ENCODE data around the gene ILKAP. TPM values are rescaled to one million over a fixed set of nuclear protein-coding genes. Genes with fewer than 3 reads are reported as not detected.
A peak's percentile ranks its signal among the peaks of the same experiment; 100 is the strongest.

The ILKAP gene
- total and polyA plus RNA-seq, 7 experiments from 2014 or later = 40.6 to 126 (median 88.4) TPM

- no peak overlapping the region for H3K27ac Mint-ChIP-seq
- no peak for DNase-seq
- no peaks in the 10 kb centered on the region for H3K9me3 ChIP-seq (ENCODE audit: control insufficient read depth in 2 of 3, low read length in 3 of 3)
- CTCF ChIA-PET = no interaction called here
- peaks cover 10 to 13% (median 10%) of the 10 kb centered on the region in 5 donors for H3K27me3 Mint-ChIP-seq
- H3K9me3 Mint-ChIP-seq = no peaks in the 10 kb centered on the region
- POLR2A ChIA-PET = no interaction called here
- H3K4me1 Mint-ChIP-seq = peaks cover 0 to 8% (median 0%) of the 10 kb centered on the region in 7 donors
- H3K4me1 ChIP-seq (ENCODE audit: control insufficient read depth in 2 of 2, insufficient read depth in 2 of 2, low read length in 2 of 2) = no peaks in the 10 kb centered on the region
- no peak overlapping the region for H3K27ac ChIP-seq (ENCODE audit: low read depth, low read length)
- peaks cover 3 to 40% (median 18%) of the 10 kb centered on the region in 5 donors for H3K36me3 Mint-ChIP-seq
- no peaks in the 10 kb centered on the region for H3K27me3 ChIP-seq (ENCODE audit: control insufficient read depth in 2 of 2, insufficient read depth in 2 of 2, low read length in 2 of 2)
- intact Hi-C loops (cut with micrococcal nuclease) = no loop called here
- no peak overlapping the region for H3K4me3 ChIP-seq (ENCODE audit: low read length)
- ATAC-seq = no peak
- H3K36me3 ChIP-seq (ENCODE audit: control insufficient read depth in 2 of 3, insufficient read depth in 3 of 3, low read length in 3 of 3) = peaks cover 5 to 62% (median 15%) of the 10 kb centered on the region in 3 experiments
- no peak overlapping the region for H3K4me3 Mint-ChIP-seq
These were observed 34.3 kb downstream of the ILKAP start for GRCh38 chr2:238169048-238169707.

GRCh38 chr2:238168196-238169047 lies 35.1 kb downstream of the ILKAP start:
- Histone ChIP-seq H3K27me3 (ENCODE audit: control insufficient read depth in 2 of 2, insufficient read depth in 2 of 2, low read length in 2 of 2) (no peaks in the 10 kb centered on the region), H3K9me3 (ENCODE audit: control insufficient read depth in 2 of 3, low read length in 3 of 3) (no peaks in the 10 kb centered on the region), H3K4me1 (ENCODE audit: control insufficient read depth in 2 of 2, insufficient read depth in 2 of 2, low read length in 2 of 2) (no peaks in the 10 kb centered on the region), H3K36me3 (ENCODE audit: control insufficient read depth in 2 of 3, insufficient read depth in 3 of 3, low read length in 3 of 3) (peaks cover 5 to 55% (median 15%) of the 10 kb centered on the region in 3 experiments), H3K4me3 (ENCODE audit: low read length) (no peak overlapping the region), H3K27ac (ENCODE audit: low read depth, low read length) (no peak overlapping the region)
- Mint-ChIP-seq H3K27me3 (peaks cover 10 to 14% (median 11%) of the 10 kb centered on the region in 5 donors), H3K4me3 (no peak overlapping the region), H3K9me3 (no peaks in the 10 kb centered on the region), H3K36me3 (peaks cover 3 to 36% (median 17%) of the 10 kb centered on the region in 5 donors), H3K4me1 (peaks cover 0 to 8% (median 0%) of the 10 kb centered on the region in 7 donors), H3K27ac (no peak overlapping the region)
- ChIA-PET CTCF (no interaction called here), POLR2A (interaction anchor here (1.0 kb wide), 1 partner anchor 10 kb away, joined by 3 read pairs; no protein-coding TSS in a partner anchor)
- DNase-seq (no peak), ATAC-seq (no peak)
- intact Hi-C loops (cut with micrococcal nuclease) = no loop called here

GRCh38 chr2:238167761-238168160 lies 35.7 kb downstream of the ILKAP start:
- Histone ChIP-seq H3K27ac (ENCODE audit: low read depth, low read length) (no peak overlapping the region), H3K4me3 (ENCODE audit: low read length) (no peak overlapping the region), H3K4me1 (ENCODE audit: control insufficient read depth in 2 of 2, insufficient read depth in 2 of 2, low read length in 2 of 2) (no peaks in the 10 kb centered on the region), H3K9me3 (ENCODE audit: control insufficient read depth in 2 of 3, low read length in 3 of 3) (no peaks in the 10 kb centered on the region), H3K36me3 (ENCODE audit: control insufficient read depth in 2 of 3, insufficient read depth in 3 of 3, low read length in 3 of 3) (peaks cover 0 to 48% (median 15%) of the 10 kb centered on the region in 3 experiments), H3K27me3 (ENCODE audit: control insufficient read depth in 2 of 2, insufficient read depth in 2 of 2, low read length in 2 of 2) (no peaks in the 10 kb centered on the region)
- no peak for ATAC-seq
- peaks cover 0 to 8% (median 0%) of the 10 kb centered on the region in 7 donors for H3K4me1 Mint-ChIP-seq
- no peak for DNase-seq
- no peaks in the 10 kb centered on the region for H3K9me3 Mint-ChIP-seq
- POLR2A ChIA-PET = interaction anchor here (1.0 kb wide), 1 partner anchor 11 kb away, joined by 3 read pairs; no protein-coding TSS in a partner anchor
- intact Hi-C loops (cut with micrococcal nuclease) = no loop called here
- peaks cover 3 to 29% (median 12%) of the 10 kb centered on the region in 5 donors for H3K36me3 Mint-ChIP-seq
- no peak overlapping the region for H3K27ac Mint-ChIP-seq
- no peak overlapping the region for H3K4me3 Mint-ChIP-seq
- peaks cover 10 to 14% (median 11%) of the 10 kb centered on the region in 5 donors for H3K27me3 Mint-ChIP-seq
- CTCF ChIA-PET = no interaction called here

GRCh38 chr2:238167344-238167715 lies 36.2 kb downstream of the ILKAP start:
- Mint-ChIP-seq H3K9me3 (no peaks in the 10 kb centered on the region), H3K4me1 (peaks cover 0 to 8% (median 0%) of the 10 kb centered on the region in 7 donors), H3K4me3 (no peak overlapping the region), H3K27me3 (peaks cover 10 to 14% (median 11%) of the 10 kb centered on the region in 5 donors), H3K36me3 (peaks cover 2 to 25% (median 7%) of the 10 kb centered on the region in 5 donors), H3K27ac (no peak overlapping the region)
- no peak for ATAC-seq
- intact Hi-C loops (cut with micrococcal nuclease) = no loop called here
- no peak overlapping the region for H3K27ac ChIP-seq (ENCODE audit: low read depth, low read length)
- no peak for DNase-seq
- CTCF ChIA-PET = no interaction called here
- no peaks in the 10 kb centered on the region for H3K27me3 ChIP-seq (ENCODE audit: control insufficient read depth in 2 of 2, insufficient read depth in 2 of 2, low read length in 2 of 2)
- peaks cover 0 to 44% (median 11%) of the 10 kb centered on the region in 3 experiments for H3K36me3 ChIP-seq (ENCODE audit: control insufficient read depth in 2 of 3, insufficient read depth in 3 of 3, low read length in 3 of 3)
- H3K4me3 ChIP-seq (ENCODE audit: low read length) = no peak overlapping the region
- no peaks in the 10 kb centered on the region for H3K4me1 ChIP-seq (ENCODE audit: control insufficient read depth in 2 of 2, insufficient read depth in 2 of 2, low read length in 2 of 2)
- POLR2A ChIA-PET = interaction anchor here (1.0 kb wide), 1 partner anchor 11 kb away, joined by 3 read pairs; no protein-coding TSS in a partner anchor
- no peaks in the 10 kb centered on the region for H3K9me3 ChIP-seq (ENCODE audit: control insufficient read depth in 2 of 3, low read length in 3 of 3)

GRCh38 chr2:238166391-238167343 lies 36.8 kb downstream of the ILKAP start:
- peak; percentile 10 for ATAC-seq
- no peak overlapping the region for H3K27ac ChIP-seq (ENCODE audit: low read depth, low read length)
- ChIA-PET POLR2A (interaction anchor here (1.0 kb wide), 1 partner anchor 12 kb away, joined by 3 read pairs; no protein-coding TSS in a partner anchor), CTCF (no interaction called here)
- H3K4me1 ChIP-seq (ENCODE audit: control insufficient read depth in 2 of 2, insufficient read depth in 2 of 2, low read length in 2 of 2) = no peaks in the 10 kb centered on the region
- DNase-seq = no peak
- no peaks in the 10 kb centered on the region for H3K9me3 ChIP-seq (ENCODE audit: control insufficient read depth in 2 of 3, low read length in 3 of 3)
- peaks cover 0 to 37% (median 11%) of the 10 kb centered on the region in 3 experiments for H3K36me3 ChIP-seq (ENCODE audit: control insufficient read depth in 2 of 3, insufficient read depth in 3 of 3, low read length in 3 of 3)
- Mint-ChIP-seq H3K27ac (no peak overlapping the region), H3K27me3 (peaks cover 10 to 19% (median 11%) of the 10 kb centered on the region in 5 donors), H3K36me3 (peaks cover 2 to 23% (median 6%) of the 10 kb centered on the region in 5 donors), H3K4me3 (no peak overlapping the region), H3K9me3 (no peaks in the 10 kb centered on the region), H3K4me1 (peaks cover 0 to 8% (median 0%) of the 10 kb centered on the region in 7 donors)
- intact Hi-C loops (cut with micrococcal nuclease) = no loop called here
- H3K4me3 ChIP-seq (ENCODE audit: low read length) = no peak overlapping the region
- H3K27me3 ChIP-seq (ENCODE audit: control insufficient read depth in 2 of 2, insufficient read depth in 2 of 2, low read length in 2 of 2) = no peaks in the 10 kb centered on the region
